Activated gamma-delta T cell (primary cell): ENCODE data around the gene SNX6.
"Not testable (repeated sequence)": the region's sequence is repeated elsewhere in the genome, so short reads cannot be mapped to it uniquely, and the experiment has no call there.

Experiments used
- DNase-seq: peaks from one replicate; lab custom pipeline; 2025; lab: John Stamatoyannopoulos, UW

SNX6 gene

DNA sequence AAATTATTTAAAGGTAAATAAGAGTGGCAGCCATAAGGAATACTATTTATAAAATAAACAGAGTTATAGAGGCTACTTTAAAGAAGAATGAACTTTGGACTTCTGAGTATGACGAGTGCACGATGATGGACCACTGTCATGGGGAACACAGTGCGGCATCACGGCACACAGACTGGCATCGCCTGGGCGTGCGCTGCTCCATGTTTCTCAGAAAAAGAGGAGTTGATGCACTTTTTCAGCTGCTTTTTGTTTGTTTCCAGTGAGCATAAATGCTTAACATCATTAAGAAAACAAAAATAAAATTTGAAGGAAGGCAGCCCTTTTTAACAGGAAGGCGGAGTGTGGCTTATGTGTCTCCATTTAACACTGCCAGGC, 67.2 kb downstream of the SNX6 start:
- no peak for DNase-seq

- not testable (repeated sequence) for DNase-seq
Measured at GRCh38 chr14:34562037-34562775, 67.7 kb downstream of the SNX6 start.

GRCh38 chr14:34556498-34556829, 73.5 kb downstream of the SNX6 start:
- DNase-seq, result not testable (repeated sequence)

GRCh38 chr14:34555583-34556497, 74.1 kb downstream of the SNX6 start:
- DNase-seq, result not testable (repeated sequence)

DNA sequence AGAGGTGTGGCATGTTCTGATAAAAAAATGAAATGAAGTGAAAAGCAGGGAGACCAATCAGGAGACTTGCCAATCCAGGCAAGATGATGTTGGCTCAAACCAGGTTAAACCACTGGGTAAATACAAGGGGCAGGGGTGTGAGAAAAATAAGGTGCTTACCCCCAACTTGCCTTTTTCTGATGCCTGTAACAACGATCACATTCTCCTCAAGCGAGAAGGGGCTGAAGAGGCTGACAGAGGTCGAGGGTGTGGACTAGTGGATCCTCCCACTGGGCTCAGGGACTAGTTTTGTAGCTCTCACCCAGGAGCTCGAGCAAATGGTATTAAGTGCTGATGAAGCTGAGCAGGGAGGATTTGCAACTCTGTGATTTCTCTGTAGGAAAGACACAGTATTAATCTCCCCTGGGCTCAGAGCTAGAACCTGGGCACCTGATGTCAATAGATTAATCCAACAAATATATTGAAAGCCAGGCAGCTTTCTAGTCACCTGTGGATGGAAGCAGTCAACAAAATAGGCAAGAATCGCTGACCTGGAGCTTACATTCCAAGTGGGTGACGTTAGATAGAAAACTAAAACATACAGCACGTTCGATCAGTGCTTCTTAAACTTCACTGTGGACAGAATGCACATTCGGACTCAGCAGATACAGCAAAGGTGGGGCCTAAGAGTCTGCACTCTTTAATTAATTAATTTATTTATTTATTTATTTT, 75.3 kb downstream of the SNX6 start:
- no peak for DNase-seq

- not testable (repeated sequence) for DNase-seq
Measured at GRCh38 chr14:34549276-34549966, 80.5 kb downstream of the SNX6 start.

GRCh38 chr14:34548472-34548981, 81.4 kb downstream of the SNX6 start:
- no peak for DNase-seq

GRCh38 chr14:34547136-34547520, 82.8 kb downstream of the SNX6 start:
- not testable (repeated sequence) for DNase-seq

DNA sequence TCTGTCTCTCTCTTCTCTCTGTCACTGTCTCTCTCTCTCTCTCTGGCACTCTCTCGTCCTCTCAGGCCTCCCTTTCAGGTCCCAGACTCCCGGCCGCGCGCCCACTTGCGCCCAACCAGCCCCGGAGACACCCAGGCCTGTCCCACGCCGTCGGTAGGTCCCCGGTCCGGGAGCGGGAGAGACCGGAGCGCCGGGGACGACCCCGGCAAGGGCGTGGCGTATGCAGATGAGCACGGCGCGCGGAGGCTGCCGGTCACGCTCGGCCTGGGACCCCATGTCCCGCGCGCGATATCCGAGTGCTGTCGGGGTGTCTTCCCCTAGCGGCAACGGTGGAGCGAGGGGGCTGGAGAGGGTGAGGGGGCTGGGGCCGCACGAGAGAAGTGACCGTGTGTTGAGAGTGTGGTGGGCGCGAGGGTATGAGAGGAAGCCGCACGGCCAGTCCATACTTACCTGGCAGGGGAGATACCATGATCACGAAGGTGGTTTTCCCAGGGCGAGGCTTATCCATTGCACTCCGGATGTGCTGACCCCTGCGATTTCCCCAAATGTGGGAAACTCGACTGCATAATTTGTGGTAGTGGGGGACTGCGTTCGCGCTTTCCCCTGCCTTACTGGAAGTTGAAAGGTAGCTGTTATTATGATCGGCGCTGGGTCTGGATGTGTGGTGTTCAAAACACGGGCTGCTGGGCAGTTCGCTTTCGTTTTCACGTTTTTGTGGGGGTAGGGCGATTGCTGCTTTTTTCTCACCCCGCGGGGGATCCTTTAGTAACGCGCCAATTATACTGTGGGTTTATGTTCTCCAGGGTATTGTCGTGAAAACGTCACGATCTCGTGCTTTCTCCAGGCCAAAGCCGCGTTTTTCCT, 83.4 kb downstream of the SNX6 start:
- DNase-seq, result not testable (repeated sequence)

GRCh38 chr14:34540181-34541059, 89.5 kb downstream of the SNX6 start:
- DNase-seq, result not testable (repeated sequence)

DNA sequence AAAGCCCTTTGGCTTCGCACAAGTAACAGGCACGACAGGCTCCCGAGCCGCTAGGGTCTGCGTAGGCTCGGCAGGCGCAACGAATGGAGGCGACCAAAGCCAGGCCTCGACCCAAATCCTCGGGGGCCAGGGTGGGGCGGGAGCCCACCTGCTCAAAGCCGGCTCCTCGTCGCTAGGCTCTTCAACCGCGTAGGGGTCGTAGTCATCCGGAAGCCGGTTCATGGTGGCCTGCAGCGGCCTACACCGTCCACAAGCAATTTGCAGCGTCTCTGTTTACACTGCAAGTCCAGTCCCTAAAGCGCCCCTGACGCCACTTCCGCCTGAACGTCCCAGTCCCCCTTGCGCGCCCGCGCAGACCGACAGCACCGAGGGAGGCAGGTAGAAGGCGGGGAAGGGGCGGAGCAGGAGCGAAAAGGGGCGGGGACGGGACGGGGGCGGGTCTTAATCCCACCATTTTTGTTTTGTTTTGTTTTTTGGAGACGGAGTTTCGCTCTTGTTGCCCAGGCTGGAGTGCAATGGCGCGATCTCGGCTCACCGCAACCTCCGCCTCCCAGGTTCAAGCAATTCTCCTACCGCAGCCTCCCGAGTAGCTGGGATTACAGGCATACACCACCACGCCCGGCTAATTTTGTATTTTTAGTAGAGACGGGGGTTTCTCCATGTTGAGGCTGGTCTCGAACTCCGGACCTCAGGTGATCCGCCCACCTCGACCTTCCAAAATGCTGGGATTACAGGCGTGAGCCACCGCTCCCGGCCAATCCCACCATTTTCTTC, 90.4 kb downstream of the SNX6 start, which contains the start of gene EAPP:
Gene EAPP, minus strand, starts transcription at position 295 of the 774 bp plus-strand sequence. Its CDS starts 73 bp downstream, at position 222.
- no peak for DNase-seq

GRCh38 chr14:34538871-34539406, 91.0 kb downstream of the SNX6 start:
- DNase-seq, result no peak

DNA sequence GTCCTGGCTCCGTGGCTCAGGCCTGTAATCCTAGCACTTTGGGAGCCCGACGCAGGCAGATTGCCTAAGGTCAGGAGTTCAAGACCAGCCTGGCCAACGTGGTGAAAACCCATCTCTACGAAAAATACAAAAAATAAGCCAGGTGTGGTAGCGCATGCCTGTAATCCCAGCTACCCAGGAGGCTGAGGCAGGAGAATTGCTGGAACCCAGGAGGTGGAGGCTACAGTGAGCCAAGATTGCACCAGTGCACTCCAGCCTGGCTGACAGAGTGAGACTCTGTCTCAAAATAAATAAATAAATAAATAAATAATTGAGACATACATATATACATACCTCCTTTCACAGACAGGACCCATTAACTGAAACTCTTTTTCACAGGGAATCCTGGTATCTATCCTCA, 91.9 kb downstream of the SNX6 start:
- DNase-seq, result not testable (repeated sequence)

GRCh38 chr14:34537677-34538009, 92.3 kb downstream of the SNX6 start:
- no peak for DNase-seq

DNA sequence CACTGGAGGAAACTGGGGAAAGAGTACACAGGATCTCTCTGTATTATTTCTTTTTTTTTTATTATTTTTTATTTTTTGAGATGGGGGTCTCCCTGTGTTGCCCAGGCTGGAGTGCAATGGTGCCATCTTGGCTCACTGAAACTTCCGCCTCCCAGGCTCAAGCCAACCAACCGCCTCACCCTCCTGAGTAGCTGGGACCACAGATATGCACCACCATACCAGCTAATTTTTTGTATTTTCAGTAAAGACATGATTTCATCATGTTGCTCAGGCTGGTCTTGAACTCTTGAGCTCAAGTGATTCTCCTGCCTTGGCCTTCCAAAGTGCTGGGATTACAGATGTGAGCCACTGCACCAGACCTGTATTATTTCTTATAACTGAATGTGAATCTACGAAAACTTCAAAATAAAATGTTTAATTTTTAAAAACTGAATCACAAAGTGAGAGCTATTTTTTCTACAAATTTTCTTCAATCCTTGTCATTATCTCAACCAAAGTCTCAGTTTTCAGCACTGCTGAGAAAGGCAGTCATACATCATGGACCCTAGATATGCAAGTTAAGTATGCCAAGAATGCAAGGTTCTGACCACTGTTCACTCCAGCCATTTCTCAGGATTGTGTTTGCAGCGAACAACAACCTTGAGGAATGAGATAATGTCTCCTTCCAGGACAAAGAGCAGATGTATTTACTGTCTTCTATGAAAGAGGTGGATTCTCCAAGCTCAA, 92.8 kb downstream of the SNX6 start:
- no peak for DNase-seq

- DNase-seq, result no peak
Measured at GRCh38 chr14:34527591-34527990, 102.4 kb downstream of the SNX6 start.

DNA sequence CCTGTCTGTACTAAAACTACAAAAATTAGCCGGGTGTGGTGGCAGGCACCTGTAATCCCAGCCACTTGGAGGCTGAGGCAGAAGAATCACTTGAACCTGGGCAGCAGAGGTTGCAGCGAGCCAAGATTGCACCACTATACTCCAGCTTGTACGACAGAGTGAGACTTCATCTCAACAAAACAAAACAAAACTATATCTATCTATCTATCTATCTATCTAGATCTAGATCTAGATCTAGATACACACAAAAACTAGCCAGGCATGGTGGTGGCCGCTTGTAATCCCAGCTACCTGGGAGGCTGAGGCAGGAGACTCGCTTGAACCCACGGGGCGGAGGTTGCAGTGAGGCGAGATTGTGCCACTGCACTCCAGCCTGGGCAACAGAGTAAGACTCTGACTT, 105.7 kb downstream of the SNX6 start:
- DNase-seq, result not testable (repeated sequence)

DNA sequence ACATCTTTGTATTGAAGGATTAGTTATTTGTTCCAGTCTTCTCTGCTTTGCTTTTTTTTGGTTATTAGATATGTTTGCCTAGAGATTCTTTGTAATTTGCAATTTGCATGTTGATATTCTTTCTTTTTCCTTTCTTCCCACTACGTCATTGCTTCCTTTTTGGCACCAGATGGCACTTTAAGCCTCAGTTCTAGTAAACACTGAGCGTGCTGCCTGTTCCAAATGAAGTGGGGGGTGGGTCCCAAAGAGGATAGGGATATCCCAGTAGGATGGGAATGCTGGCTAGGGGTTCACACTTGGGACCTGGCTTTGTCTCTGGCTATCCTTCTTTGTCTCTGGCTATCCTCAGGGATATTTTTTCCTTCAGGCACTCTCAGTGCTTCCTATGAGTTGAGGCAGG, 107.5 kb downstream of the SNX6 start:
- DNase-seq, result no peak
